Measurements from ENCODE around the gene COTL1.

DNA sequence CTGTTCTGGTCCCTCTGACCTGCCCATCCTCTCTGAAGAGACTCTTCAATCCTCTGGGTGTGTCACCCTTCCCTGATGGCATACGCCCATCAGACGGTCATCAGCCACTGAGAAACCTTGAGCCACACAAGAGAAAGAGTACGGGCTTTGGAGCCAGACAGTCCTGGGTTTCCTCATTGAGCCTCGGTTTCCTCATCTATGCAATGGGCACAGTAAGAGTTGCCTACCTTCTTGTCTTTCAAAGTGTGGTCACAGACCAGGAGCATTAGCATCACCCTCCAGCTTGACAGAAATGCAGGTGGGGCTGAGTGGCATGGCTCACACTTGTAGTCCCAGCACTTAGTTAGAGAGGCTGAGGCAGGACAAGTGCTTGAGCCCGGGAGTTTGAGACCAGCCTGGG, 87.3 kb downstream of the COTL1 start:
- TF ChIP-seq, protein P1, sequence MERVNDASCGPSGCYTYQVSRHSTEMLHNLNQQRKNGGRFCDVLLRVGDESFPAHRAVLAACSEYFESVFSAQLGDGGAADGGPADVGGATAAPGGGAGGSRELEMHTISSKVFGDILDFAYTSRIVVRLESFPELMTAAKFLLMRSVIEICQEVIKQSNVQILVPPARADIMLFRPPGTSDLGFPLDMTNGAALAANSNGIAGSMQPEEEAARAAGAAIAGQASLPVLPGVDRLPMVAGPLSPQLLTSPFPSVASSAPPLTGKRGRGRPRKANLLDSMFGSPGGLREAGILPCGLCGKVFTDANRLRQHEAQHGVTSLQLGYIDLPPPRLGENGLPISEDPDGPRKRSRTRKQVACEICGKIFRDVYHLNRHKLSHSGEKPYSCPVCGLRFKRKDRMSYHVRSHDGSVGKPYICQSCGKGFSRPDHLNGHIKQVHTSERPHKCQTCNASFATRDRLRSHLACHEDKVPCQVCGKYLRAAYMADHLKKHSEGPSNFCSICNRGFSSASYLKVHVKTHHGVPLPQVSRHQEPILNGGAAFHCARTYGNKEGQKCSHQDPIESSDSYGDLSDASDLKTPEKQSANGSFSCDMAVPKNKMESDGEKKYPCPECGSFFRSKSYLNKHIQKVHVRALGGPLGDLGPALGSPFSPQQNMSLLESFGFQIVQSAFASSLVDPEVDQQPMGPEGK (CRISPR knock-in tag; IDR thresholded peaks at IDR 0.05; ENCODE audit: borderline replicate concordance), result no peak
- no peak for TF ChIP-seq ZNF8 (CRISPR knock-in tag; IDR thresholded peaks at IDR 0.05)
- no peak for TF ChIP-seq RARB (CRISPR knock-in tag; IDR thresholded peaks at IDR 0.05)
- TF ChIP-seq, protein P2, sequence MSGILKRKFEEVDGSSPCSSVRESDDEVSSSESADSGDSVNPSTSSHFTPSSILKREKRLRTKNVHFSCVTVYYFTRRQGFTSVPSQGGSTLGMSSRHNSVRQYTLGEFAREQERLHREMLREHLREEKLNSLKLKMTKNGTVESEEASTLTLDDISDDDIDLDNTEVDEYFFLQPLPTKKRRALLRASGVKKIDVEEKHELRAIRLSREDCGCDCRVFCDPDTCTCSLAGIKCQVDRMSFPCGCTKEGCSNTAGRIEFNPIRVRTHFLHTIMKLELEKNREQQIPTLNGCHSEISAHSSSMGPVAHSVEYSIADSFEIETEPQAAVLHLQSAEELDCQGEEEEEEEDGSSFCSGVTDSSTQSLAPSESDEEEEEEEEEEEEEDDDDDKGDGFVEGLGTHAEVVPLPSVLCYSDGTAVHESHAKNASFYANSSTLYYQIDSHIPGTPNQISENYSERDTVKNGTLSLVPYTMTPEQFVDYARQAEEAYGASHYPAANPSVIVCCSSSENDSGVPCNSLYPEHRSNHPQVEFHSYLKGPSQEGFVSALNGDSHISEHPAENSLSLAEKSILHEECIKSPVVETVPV (CRISPR knock-in tag; IDR thresholded peaks at IDR 0.05), result no peak
- TF ChIP-seq, protein P3, sequence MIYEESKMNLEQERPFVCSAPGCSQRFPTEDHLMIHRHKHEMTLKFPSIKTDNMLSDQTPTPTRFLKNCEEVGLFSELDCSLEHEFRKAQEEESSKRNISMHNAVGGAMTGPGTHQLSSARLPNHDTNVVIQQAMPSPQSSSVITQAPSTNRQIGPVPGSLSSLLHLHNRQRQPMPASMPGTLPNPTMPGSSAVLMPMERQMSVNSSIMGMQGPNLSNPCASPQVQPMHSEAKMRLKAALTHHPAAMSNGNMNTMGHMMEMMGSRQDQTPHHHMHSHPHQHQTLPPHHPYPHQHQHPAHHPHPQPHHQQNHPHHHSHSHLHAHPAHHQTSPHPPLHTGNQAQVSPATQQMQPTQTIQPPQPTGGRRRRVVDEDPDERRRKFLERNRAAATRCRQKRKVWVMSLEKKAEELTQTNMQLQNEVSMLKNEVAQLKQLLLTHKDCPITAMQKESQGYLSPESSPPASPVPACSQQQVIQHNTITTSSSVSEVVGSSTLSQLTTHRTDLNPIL (CRISPR knock-in tag; IDR thresholded peaks at IDR 0.05; ENCODE audit: low read depth), result no peak
- TF ChIP-seq ISL1 (CRISPR knock-in tag; IDR thresholded peaks at IDR 0.05), result no peak
- TF ChIP-seq, protein P4, sequence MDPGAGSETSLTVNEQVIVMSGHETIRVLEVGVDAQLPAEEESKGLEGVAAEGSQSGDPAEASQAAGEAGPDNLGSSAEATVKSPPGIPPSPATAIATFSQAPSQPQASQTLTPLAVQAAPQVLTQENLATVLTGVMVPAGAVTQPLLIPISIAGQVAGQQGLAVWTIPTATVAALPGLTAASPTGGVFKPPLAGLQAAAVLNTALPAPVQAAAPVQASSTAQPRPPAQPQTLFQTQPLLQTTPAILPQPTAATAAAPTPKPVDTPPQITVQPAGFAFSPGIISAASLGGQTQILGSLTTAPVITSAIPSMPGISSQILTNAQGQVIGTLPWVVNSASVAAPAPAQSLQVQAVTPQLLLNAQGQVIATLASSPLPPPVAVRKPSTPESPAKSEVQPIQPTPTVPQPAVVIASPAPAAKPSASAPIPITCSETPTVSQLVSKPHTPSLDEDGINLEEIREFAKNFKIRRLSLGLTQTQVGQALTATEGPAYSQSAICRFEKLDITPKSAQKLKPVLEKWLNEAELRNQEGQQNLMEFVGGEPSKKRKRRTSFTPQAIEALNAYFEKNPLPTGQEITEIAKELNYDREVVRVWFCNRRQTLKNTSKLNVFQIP (CRISPR knock-in tag; IDR thresholded peaks at IDR 0.05; ENCODE audit: borderline replicate concordance, low read depth), result no peak
- TF ChIP-seq CSDC2 (CRISPR knock-in tag; IDR thresholded peaks at IDR 0.05), result no peak
- TF ChIP-seq TCF4 (CRISPR knock-in tag; IDR thresholded peaks at IDR 0.05; ENCODE audit: borderline replicate concordance), result no peak
- no peak for TF ChIP-seq ZFP30 (CRISPR knock-in tag; IDR thresholded peaks at IDR 0.05)
- TF ChIP-seq ZNF565 (CRISPR knock-in tag; conservative IDR thresholded peaks at IDR 0.05; ENCODE audit: low read depth), result no peak

Measured in SK-N-SH treated with all-trans-retinoic acid at 6 μM for 48 hours (cell line).